ENCODE results near the gene RNU6-9.

The RNU6-9 gene

GRCh38 chr19:873561-874041 lies 19.7 kb upstream of the RNU6-9 start:
- no peak overlapping the region for H2AFZ ChIP-seq (ENCODE audit: low read depth, low read length)
- H3K9me3 ChIP-seq (ENCODE audit: insufficient read depth, low read length, severe bottlenecking) = no peaks in the 10 kb centered on the region
- no peak for ATAC-seq (ENCODE audit: insufficient read depth, low read depth)
- H3K4me2 ChIP-seq (ENCODE audit: insufficient read depth, low read length) = no peak overlapping the region
- no peaks in the 10 kb centered on the region for H3K79me2 ChIP-seq (ENCODE audit: insufficient read depth, low read length)
- no peak overlapping the region for H3K9ac ChIP-seq (ENCODE audit: low read depth, low read length)
- H3K27me3 ChIP-seq (ENCODE audit: insufficient read depth, low read length, poor library complexity) = no peaks in the 10 kb centered on the region
- no peak for DNase-seq
- no peak for TF ChIP-seq EZH2 (IDR thresholded peaks at IDR 0.05; ENCODE audit: borderline replicate concordance, low read depth, low read length, severe bottlenecking)
- TF ChIP-seq CTCF (IDR thresholded peaks at IDR 0.05; ENCODE audit: borderline replicate concordance, extremely low read depth, low read length, poor library complexity, severe bottlenecking) = no peak
- H4K20me1 ChIP-seq (ENCODE audit: insufficient read depth, low read length) = peaks cover 5% of the 10 kb centered on the region; the same call in 1 of the 2 replicates
- H3K27ac ChIP-seq (ENCODE audit: low read length) = no peak overlapping the region
- H3K36me3 ChIP-seq (ENCODE audit: insufficient read depth, low read length) = peaks cover 62% of the 10 kb centered on the region
- no peaks in the 10 kb centered on the region for H3K4me1 ChIP-seq (ENCODE audit: insufficient read depth, low read length)
- H3K4me3 ChIP-seq (ENCODE audit: low read depth in 1 of 2, low read length in 2 of 2) = no peak overlapping the region

- TF ChIP-seq EZH2 (IDR thresholded peaks at IDR 0.05; ENCODE audit: borderline replicate concordance, low read depth, low read length, severe bottlenecking) (no peak), CTCF (IDR thresholded peaks at IDR 0.05; ENCODE audit: borderline replicate concordance, extremely low read depth, low read length, poor library complexity, severe bottlenecking) (no peak)
- DNase-seq (no peak), ATAC-seq (ENCODE audit: insufficient read depth, low read depth) (no peak)
- Histone ChIP-seq H3K9ac (ENCODE audit: low read depth, low read length) (no peak overlapping the region), H2AFZ (ENCODE audit: low read depth, low read length) (no peak overlapping the region), H3K36me3 (ENCODE audit: insufficient read depth, low read length) (peaks cover 59% of the 10 kb centered on the region), H3K9me3 (ENCODE audit: insufficient read depth, low read length, severe bottlenecking) (no peaks in the 10 kb centered on the region), H4K20me1 (ENCODE audit: insufficient read depth, low read length) (peaks cover 5% of the 10 kb centered on the region; the same call in 1 of the 2 replicates), H3K4me1 (ENCODE audit: insufficient read depth, low read length) (no peaks in the 10 kb centered on the region), H3K79me2 (ENCODE audit: insufficient read depth, low read length) (no peaks in the 10 kb centered on the region), H3K27ac (ENCODE audit: low read length) (no peak overlapping the region), H3K4me3 (ENCODE audit: low read depth in 1 of 2, low read length in 2 of 2) (no peak overlapping the region), H3K4me2 (ENCODE audit: insufficient read depth, low read length) (no peak overlapping the region), H3K27me3 (ENCODE audit: insufficient read depth, low read length, poor library complexity) (no peaks in the 10 kb centered on the region)
Measured at GRCh38 chr19:875265-875879, 17.9 kb upstream of the RNU6-9 start.

GRCh38 chr19:876089-876488 lies 17.2 kb upstream of the RNU6-9 start:
- Histone ChIP-seq H3K4me1 (ENCODE audit: insufficient read depth, low read length) (no peaks in the 10 kb centered on the region), H4K20me1 (ENCODE audit: insufficient read depth, low read length) (peaks cover 5% of the 10 kb centered on the region; the same call in 1 of the 2 replicates), H3K36me3 (ENCODE audit: insufficient read depth, low read length) (peaks cover 54% of the 10 kb centered on the region), H3K9me3 (ENCODE audit: insufficient read depth, low read length, severe bottlenecking) (no peaks in the 10 kb centered on the region), H3K4me3 (ENCODE audit: low read depth in 1 of 2, low read length in 2 of 2) (no peak overlapping the region), H3K4me2 (ENCODE audit: insufficient read depth, low read length) (no peak overlapping the region), H3K27ac (ENCODE audit: low read length) (no peak overlapping the region), H3K79me2 (ENCODE audit: insufficient read depth, low read length) (no peaks in the 10 kb centered on the region), H3K27me3 (ENCODE audit: insufficient read depth, low read length, poor library complexity) (no peaks in the 10 kb centered on the region), H2AFZ (ENCODE audit: low read depth, low read length) (no peak overlapping the region), H3K9ac (ENCODE audit: low read depth, low read length) (no peak overlapping the region)
- DNase-seq = no peak
- TF ChIP-seq CTCF (IDR thresholded peaks at IDR 0.05; ENCODE audit: borderline replicate concordance, extremely low read depth, low read length, poor library complexity, severe bottlenecking) = no peak
- TF ChIP-seq EZH2 (IDR thresholded peaks at IDR 0.05; ENCODE audit: borderline replicate concordance, low read depth, low read length, severe bottlenecking) = no peak
- ATAC-seq (ENCODE audit: insufficient read depth, low read depth) = no peak

Data from DND-41 (cell line).